Osteocyte (in vitro differentiated cells): ENCODE results near the gene CMTM6. TPM values are rescaled to one million over a fixed set of nuclear protein-coding genes. Genes with fewer than 3 reads are reported as not detected.
"Not testable (repeated sequence)": the region's sequence is repeated elsewhere in the genome, so short reads cannot be mapped to it uniquely, and the experiment has no call there.

Source experiments
- DNase-seq: peaks from one replicate; pipeline ENCODE4 v3.0.0; 2021; ENCODE audit warnings: mixed read lengths; ENCODE audit not compliant: unreplicated experiment; ENCODE audit errors: extremely low spot score
- H3K27ac Mint-ChIP-seq: one replicate; pipeline ENCODE4 v1.8.0; 2021; ENCODE audit warnings: mild to moderate bottlenecking, mixed read lengths; ENCODE audit not compliant: unreplicated experiment
- H3K27me3 Mint-ChIP-seq: one replicate; pipeline ENCODE4 v1.8.0; 2021; ENCODE audit warnings: mixed read lengths; ENCODE audit not compliant: unreplicated experiment
- H3K36me3 Mint-ChIP-seq: one replicate; pipeline ENCODE4 v1.8.0; 2021; ENCODE audit warnings: mixed read lengths; ENCODE audit not compliant: unreplicated experiment
- H3K4me1 Mint-ChIP-seq: one replicate; pipeline ENCODE4 v1.8.0; 2021; ENCODE audit warnings: mixed read lengths; ENCODE audit not compliant: unreplicated experiment
- H3K4me3 Mint-ChIP-seq: one replicate; pipeline ENCODE4 v1.8.0; 2021; ENCODE audit warnings: mild to moderate bottlenecking, moderate library complexity, mixed read lengths; ENCODE audit not compliant: unreplicated experiment
- H3K9me3 Mint-ChIP-seq: one replicate; pipeline ENCODE4 v1.8.0; 2021; ENCODE audit warnings: mixed read lengths; ENCODE audit not compliant: unreplicated experiment
- total RNA-seq: library from RNA; stranded (reverse); gene quantifications from 2 replicates; pipeline ENCODE4 v1.2.1, GENCODE V29; 2021
- TF ChIP-seq, protein P1 (sequence below): fragments of 200-600 bp; sonication (generic); IDR thresholded peaks from 2 replicates; pipeline ENCODE4 v1.5.0; 2021; ENCODE audit warnings: antibody characterized with exemption, mild to moderate bottlenecking, moderate library complexity

The CMTM6 gene
- total RNA-seq, 1 donor from 2014 or later: 60.4 TPM

DNA sequence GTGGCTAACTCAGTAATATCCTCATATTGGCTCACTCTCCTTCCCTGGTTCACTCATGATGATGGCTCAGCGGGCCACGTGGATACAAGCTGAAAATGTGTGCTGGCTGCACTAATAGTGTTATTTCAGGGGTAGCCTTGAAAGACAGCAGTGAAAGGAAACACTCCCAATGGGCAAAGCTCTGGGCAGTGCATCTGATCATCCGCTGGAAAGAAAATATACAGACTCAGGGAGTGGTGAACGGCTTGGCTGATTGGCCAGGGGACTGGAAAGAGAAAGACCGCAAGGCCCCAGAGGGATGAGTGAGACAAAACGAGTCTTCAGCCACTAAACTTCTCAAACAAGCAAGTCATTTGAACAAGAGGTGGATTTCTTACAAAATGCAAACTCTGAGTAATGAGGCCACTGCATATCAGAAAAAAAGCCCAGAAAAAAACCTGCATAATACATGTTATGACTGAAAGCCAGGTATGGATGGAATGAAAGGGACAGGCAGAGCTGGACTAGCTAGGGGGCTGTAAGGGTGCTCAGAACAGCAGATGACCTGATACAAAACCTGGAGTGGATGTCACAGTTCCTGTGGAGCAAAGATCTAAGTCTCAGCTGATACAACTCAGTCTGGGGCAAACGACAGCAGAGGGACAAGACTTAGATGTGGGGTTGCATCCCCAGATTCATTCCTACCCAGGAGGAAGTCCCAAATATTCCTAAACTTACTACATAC is 33.3 kb downstream of the CMTM6 start:
- peak overlapping the region; percentile 57 for H3K27ac Mint-ChIP-seq
- H3K36me3 Mint-ChIP-seq: peaks cover 10% of the 10 kb centered on the region
- H3K4me3 Mint-ChIP-seq: no peak overlapping the region
- DNase-seq: peak; percentile 51
- no peaks in the 10 kb centered on the region for H3K9me3 Mint-ChIP-seq
- H3K4me1 Mint-ChIP-seq: peaks cover 29% of the 10 kb centered on the region
- TF ChIP-seq, protein P1, sequence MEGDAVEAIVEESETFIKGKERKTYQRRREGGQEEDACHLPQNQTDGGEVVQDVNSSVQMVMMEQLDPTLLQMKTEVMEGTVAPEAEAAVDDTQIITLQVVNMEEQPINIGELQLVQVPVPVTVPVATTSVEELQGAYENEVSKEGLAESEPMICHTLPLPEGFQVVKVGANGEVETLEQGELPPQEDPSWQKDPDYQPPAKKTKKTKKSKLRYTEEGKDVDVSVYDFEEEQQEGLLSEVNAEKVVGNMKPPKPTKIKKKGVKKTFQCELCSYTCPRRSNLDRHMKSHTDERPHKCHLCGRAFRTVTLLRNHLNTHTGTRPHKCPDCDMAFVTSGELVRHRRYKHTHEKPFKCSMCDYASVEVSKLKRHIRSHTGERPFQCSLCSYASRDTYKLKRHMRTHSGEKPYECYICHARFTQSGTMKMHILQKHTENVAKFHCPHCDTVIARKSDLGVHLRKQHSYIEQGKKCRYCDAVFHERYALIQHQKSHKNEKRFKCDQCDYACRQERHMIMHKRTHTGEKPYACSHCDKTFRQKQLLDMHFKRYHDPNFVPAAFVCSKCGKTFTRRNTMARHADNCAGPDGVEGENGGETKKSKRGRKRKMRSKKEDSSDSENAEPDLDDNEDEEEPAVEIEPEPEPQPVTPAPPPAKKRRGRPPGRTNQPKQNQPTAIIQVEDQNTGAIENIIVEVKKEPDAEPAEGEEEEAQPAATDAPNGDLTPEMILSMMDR: no peak
- H3K27me3 Mint-ChIP-seq: no peaks in the 10 kb centered on the region

DNA sequence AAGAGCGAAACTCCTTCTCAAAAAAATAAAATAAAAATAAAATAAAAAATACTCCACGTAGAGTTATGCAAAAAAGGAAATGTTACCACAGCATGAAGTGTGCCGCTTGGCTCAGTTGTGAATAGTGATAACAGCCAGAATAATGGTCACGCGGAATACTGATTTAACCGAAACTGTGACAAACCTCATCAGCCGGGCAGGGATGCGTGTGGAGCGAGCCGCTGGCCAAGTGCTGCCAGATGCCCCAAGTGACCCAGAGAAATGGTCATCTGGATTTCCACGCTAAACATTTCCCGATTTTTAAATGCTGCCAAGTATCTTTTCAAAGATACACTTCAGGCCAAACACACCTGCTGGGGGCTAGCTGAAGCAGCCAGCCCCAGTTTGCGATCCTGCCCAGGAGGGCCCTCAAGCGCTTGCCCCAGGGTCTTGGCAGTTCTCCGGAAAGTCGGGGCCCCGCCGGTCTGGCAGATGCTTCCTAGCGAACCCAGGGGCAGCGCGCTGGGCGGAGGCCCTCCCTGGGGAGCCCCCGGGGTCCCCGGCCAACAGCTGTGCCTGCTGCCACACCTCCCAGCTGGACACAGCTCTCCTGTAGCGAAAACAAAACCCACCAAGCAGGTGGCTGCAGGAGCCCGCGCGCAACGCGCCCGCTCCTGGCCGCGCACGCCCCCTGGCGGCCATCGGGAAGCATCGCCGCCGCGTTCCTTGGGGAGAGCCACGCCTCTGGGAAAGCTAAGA is 35.1 kb downstream of the CMTM6 start:
- TF ChIP-seq, protein P1: peak; percentile 100
- Mint-ChIP-seq H3K9me3 (no peaks in the 10 kb centered on the region), H3K4me1 (peaks cover 29% of the 10 kb centered on the region), H3K27me3 (no peaks in the 10 kb centered on the region), H3K4me3 (peak overlapping the region; percentile 36), H3K27ac (no peak overlapping the region), H3K36me3 (peaks cover 9% of the 10 kb centered on the region)
- peak; percentile 91 for DNase-seq

DNA sequence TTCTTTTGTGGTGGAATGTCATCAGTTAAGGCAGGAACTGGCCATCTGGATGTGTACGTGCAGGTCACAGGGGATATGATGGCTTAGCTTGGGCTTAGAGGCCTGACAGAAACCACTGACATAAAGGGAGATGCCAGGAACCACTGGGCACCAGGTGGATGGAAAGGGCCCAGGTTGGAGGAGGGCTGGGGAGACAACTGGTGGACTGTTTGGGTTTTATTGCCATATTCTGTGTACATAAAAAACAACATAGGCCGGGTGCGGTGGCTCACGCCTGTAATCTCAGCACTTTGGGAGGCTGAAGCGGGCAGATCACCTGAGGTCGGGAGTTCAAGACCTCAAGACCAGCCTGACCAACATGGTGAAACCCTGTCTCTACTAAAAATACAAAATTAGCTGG is 35.8 kb downstream of the CMTM6 start:
- H3K27ac Mint-ChIP-seq, H3K27me3 Mint-ChIP-seq, H3K4me3 Mint-ChIP-seq, H3K9me3 Mint-ChIP-seq, H3K36me3 Mint-ChIP-seq: not testable (repeated sequence)
- peak; percentile 70 for DNase-seq
- H3K4me1 Mint-ChIP-seq: peaks cover 29% of the 10 kb centered on the region

DNA sequence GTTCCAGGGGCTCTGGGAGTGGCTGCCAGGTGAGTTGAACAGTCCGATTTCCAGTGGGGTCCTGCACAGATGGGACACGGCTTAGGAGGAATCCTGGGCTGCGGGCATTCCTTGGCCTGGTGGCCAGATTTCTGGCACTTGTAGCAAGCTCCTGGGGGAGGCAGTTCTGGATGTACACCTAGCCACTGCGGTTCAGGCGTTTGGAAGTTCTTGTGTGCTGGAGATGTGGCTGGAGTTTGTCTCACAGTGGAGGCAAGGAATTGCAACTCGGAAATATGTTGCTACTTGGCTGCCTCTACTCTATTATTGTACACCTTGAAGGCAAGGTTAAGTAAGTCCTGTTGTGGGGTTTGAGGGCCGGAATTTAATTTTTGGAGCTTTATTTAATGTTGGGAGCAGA is 37.9 kb downstream of the CMTM6 start:
- peaks cover 22% of the 10 kb centered on the region for H3K4me1 Mint-ChIP-seq
- DNase-seq, H3K27me3 Mint-ChIP-seq, H3K9me3 Mint-ChIP-seq, H3K27ac Mint-ChIP-seq, H3K36me3 Mint-ChIP-seq, H3K4me3 Mint-ChIP-seq: not testable (repeated sequence)

DNA sequence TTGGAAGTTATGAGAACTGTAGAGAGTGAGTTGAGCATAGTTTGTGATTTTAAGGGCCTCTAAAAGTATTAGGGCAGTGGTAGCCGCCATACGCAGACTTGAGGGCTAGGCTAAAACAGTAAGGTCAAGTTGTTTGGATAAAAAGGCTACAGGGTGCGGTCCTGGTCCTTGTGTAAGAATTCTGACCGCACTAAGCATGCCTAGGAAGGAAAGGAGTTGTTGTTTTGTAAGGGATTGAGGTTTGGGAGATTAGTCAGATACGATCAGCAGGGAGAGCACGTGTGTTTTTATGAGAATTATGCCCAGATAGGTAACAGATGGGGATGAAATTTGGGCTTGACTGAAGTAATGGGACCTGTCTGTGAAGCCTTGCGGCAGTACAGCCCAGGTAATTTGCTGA is 39.2 kb downstream of the CMTM6 start:
- not testable (repeated sequence) for H3K9me3 Mint-ChIP-seq, H3K27me3 Mint-ChIP-seq, H3K4me3 Mint-ChIP-seq, H3K36me3 Mint-ChIP-seq, H3K27ac Mint-ChIP-seq, DNase-seq, H3K4me1 Mint-ChIP-seq

DNA sequence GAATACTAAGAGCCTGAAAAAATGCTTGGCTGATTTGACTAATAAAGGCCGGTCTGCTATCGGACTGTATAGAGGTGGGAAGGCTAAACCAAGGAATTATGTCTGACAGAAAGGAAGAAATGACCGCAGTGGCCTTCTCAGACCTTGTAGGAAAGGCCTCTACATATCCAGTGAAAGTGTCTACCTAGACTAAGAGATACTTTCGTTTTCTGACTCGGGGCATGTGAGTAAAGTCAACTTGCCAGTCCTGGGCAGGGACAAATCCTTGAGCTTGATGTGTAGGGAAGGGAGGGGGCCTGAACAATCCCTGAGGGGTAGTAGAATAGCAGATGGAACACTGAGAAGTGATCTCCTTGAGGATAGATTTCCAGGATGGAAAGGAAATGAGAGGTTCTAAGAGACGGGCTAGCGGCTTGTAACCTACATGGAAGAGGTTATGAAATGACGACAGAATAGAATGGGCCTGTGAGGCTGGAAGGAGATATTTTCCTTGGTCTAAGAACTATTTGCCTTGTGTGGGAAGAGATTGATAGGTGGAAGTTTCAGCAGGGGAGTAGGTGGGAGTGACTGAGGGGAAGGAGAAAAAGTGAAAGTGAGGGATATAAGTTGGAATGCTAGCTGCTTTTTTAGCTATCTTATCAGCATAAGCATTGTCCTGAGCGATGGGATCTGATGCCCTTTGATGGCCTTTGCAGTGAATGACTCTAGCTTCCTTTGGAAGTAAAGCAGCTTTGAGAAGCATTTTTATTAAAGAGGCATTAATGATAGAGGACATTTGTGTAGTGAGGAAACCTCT is 40.3 kb downstream of the CMTM6 start:
- H3K9me3 Mint-ChIP-seq, H3K4me3 Mint-ChIP-seq, DNase-seq, H3K27me3 Mint-ChIP-seq, H3K4me1 Mint-ChIP-seq, H3K27ac Mint-ChIP-seq, H3K36me3 Mint-ChIP-seq: not testable (repeated sequence)

DNA sequence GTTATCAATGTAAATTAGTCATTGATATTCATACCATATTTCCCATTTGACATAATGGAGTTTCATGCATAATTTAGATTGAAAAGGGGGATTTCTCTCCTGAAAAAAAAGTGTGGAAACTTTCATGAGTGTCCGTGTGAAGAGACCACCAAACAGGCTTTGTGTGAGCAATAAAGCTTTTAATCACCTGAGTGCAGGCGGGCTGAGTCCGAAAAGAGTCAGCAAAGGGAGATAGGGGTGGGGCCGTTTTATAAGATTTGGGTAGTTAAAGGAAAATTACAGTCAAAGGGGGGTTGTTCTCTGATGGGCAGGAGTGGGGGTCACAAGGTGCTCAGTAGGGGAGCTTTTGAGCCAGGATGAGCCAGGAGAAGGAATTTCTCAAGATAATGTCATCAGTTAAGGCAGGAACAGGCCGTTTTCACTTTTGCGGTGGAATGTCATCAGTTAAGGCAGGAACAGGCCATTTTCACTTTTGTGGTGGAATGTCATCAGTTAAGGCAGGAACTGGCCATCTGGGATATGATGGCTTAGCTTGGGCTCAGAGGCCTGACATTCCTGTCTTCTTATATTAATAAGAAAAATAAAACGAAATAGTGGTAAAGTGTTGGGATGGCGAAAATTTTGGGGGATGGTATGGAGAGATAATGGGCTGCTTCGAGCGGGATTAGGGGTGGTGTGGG is 41.7 kb downstream of the CMTM6 start:
- H3K27ac Mint-ChIP-seq, H3K36me3 Mint-ChIP-seq, DNase-seq, H3K4me1 Mint-ChIP-seq, H3K27me3 Mint-ChIP-seq, H3K9me3 Mint-ChIP-seq, H3K4me3 Mint-ChIP-seq: not testable (repeated sequence)
